GM23338 (cell line): ENCODE data around the gene APOL2. TPM values are rescaled to one million over a fixed set of nuclear protein-coding genes. Genes with fewer than 3 reads are reported as not detected.
"Not testable (repeated sequence)": the region's sequence is repeated elsewhere in the genome, so short reads cannot be mapped to it uniquely, and the experiment has no call there.

ENCODE experiments used
- ATAC-seq: fragments of 200-7000 bp; cut with Tn5 transposase; 3 replicates; pipeline ENCODE4 v1.9.1; 2020
- DNase-seq: peaks from one replicate; pipeline ENCODE4 v3.0.0-alpha.2; 2015; ENCODE audit warnings: low spot score
- H2AFZ ChIP-seq: fragments of 200-600 bp; sonication (generic); 2 replicates; pipeline ENCODE4 v1.8.0; 2016; ENCODE audit warnings: antibody characterized with exemption, mild to moderate bottlenecking, moderate library complexity
- H3F3A ChIP-seq: fragments of 200-600 bp; sonication (generic); replicated peaks from 2 replicates; pipeline ENCODE4 v1.8.0; 2017; ENCODE audit warnings: antibody characterized with exemption, mixed run types, low read depth
- H3K27ac ChIP-seq: fragments of 200-600 bp; sonication (generic); 2 replicates; pipeline ENCODE4 v1.6.1; 2016; ENCODE audit warnings: low read depth
- H3K27me3 ChIP-seq: fragments of 200-600 bp; sonication (generic); 2 replicates; pipeline ENCODE4 v1.8.0; 2016; ENCODE audit warnings: mild to moderate bottlenecking, mixed run types, moderate library complexity; ENCODE audit not compliant: insufficient read depth
- H3K36me3 ChIP-seq: fragments of 200-600 bp; sonication (generic); 2 replicates; pipeline ENCODE4 v1.8.0; 2016; ENCODE audit warnings: mild to moderate bottlenecking; ENCODE audit not compliant: insufficient read depth
- H3K4me1 ChIP-seq: fragments of 200-600 bp; sonication (generic); 2 replicates; pipeline ENCODE4 v1.8.0; 2016; ENCODE audit warnings: mild to moderate bottlenecking, moderate library complexity; ENCODE audit not compliant: insufficient read depth
- H3K4me2 ChIP-seq: fragments of 200-600 bp; sonication (generic); 2 replicates; pipeline ENCODE4 v1.7.1; 2017; ENCODE audit warnings: mixed run types
- H3K4me3 ChIP-seq: fragments of 200-600 bp; sonication (generic); 2 replicates; pipeline ENCODE4 v1.6.1; 2016; ENCODE audit warnings: mixed run types
- H3K79me2 ChIP-seq: fragments of 200-600 bp; sonication (generic); replicated peaks from 2 replicates; pipeline ENCODE4 v1.8.0; 2017; ENCODE audit warnings: mild to moderate bottlenecking; ENCODE audit not compliant: insufficient read depth
- H3K9me2 ChIP-seq: fragments of 200-600 bp; sonication (generic); 2 replicates; pipeline ENCODE4 v1.8.0; 2017; ENCODE audit not compliant: insufficient read depth
- H4K20me1 ChIP-seq: fragments of 200-600 bp; sonication (generic); replicated peaks from 2 replicates; pipeline ENCODE4 v1.8.0; 2017; ENCODE audit warnings: mild to moderate bottlenecking; ENCODE audit not compliant: insufficient read depth
- H3K27ac Mint-ChIP-seq: 2 replicates; pipeline ENCODE4 v1.8.0; 2020; ENCODE audit warnings: inconsistent platforms, mild to moderate bottlenecking, moderate library complexity, mixed read lengths
- H3K27me3 Mint-ChIP-seq: 3 replicates; pipeline ENCODE4 v1.8.0; 2022; ENCODE audit warnings: low read depth, mild to moderate bottlenecking, moderate library complexity, mixed read lengths, inconsistent platforms; ENCODE audit not compliant: insufficient read depth, poor library complexity
- H3K36me3 Mint-ChIP-seq: 3 replicates; pipeline ENCODE4 v1.8.0; 2021; ENCODE audit warnings: low read depth, mild to moderate bottlenecking, inconsistent platforms, moderate library complexity, mixed read lengths
- H3K4me1 Mint-ChIP-seq: 3 replicates; pipeline ENCODE4 v1.8.0; 2020; ENCODE audit warnings: mild to moderate bottlenecking, inconsistent platforms, mixed read lengths
- H3K4me3 Mint-ChIP-seq: 3 replicates; pipeline ENCODE4 v1.8.0; 2021; ENCODE audit warnings: moderate library complexity, mild to moderate bottlenecking, inconsistent platforms, mixed read lengths
- H3K9me3 Mint-ChIP-seq: 3 replicates; pipeline ENCODE4 v1.8.0; 2020; ENCODE audit warnings: moderate library complexity, mild to moderate bottlenecking, inconsistent platforms, mixed read lengths
- ZNF462 ChIP-seq: fragments of 250-450 bp; sonication (Bioruptor Pico); IDR thresholded peaks from 2 replicates; pipeline ENCODE4 v1.5.0; 2020; ENCODE audit warnings: mild to moderate bottlenecking, moderate library complexity
- polyA plus RNA-seq: library from polyadenylated mRNA; unstranded; fragments of >200 nt; fragmentation: Nextera tagmentation; extraction: Ambion mirVana; gene quantifications from 2 replicates; pipeline ENCODE4 v1.2.1, GENCODE V29; 2016
- total RNA-seq: library from RNA; depleted of rRNA; stranded (reverse); fragments of >200 nt; shearing (Covaris generic); gene quantifications from 2 replicates; pipeline ENCODE4 v1.2.3, GENCODE V29; 2014

The APOL2 gene
- total and polyA plus RNA-seq, 2 experiments from 2014 or later: 5.5 to 10.4 TPM

GRCh38 chr22:36251979-36252608 lies 12.8 kb upstream of the APOL2 start:
- not testable (repeated sequence) for H3K4me1 Mint-ChIP-seq, H3K27me3 Mint-ChIP-seq, ATAC-seq

GRCh38 chr22:36250292-36250960 lies 11.1 kb upstream of the APOL2 start:
- peak overlapping the region; percentile 92 for H2AFZ ChIP-seq
- not testable (repeated sequence) for H3K27ac ChIP-seq, H3K79me2 ChIP-seq, H3K4me3 ChIP-seq, H3K27ac Mint-ChIP-seq, H3F3A ChIP-seq, H3K4me3 Mint-ChIP-seq, ATAC-seq, H3K27me3 Mint-ChIP-seq, H3K9me2 ChIP-seq, H3K4me2 ChIP-seq, H3K27me3 ChIP-seq, H3K36me3 ChIP-seq, DNase-seq, H3K36me3 Mint-ChIP-seq, H4K20me1 ChIP-seq, H3K4me1 Mint-ChIP-seq, H3K4me1 ChIP-seq
- H3K9me3 Mint-ChIP-seq: peaks cover 26% of the 10 kb centered on the region

More at GRCh38 chr22:36251979-36252608, 12.8 kb upstream of the APOL2 start:
- not testable (repeated sequence) for H2AFZ ChIP-seq, H3K27ac Mint-ChIP-seq, H3K4me3 ChIP-seq, H3K36me3 ChIP-seq, H3K4me2 ChIP-seq, H4K20me1 ChIP-seq, H3K79me2 ChIP-seq, H3K27me3 ChIP-seq, H3F3A ChIP-seq, H3K4me1 ChIP-seq, DNase-seq, H3K27ac ChIP-seq, H3K36me3 Mint-ChIP-seq, H3K9me2 ChIP-seq, H3K4me3 Mint-ChIP-seq
- H3K9me3 Mint-ChIP-seq: peaks cover 22% of the 10 kb centered on the region

GRCh38 chr22:36249160-36249559 lies 9.8 kb upstream of the APOL2 start:
- ATAC-seq (no peak), DNase-seq (no peak)
- Histone ChIP-seq H3K27me3 (no peaks in the 10 kb centered on the region), H2AFZ (no peak overlapping the region), H4K20me1 (no peaks in the 10 kb centered on the region), H3K27ac (no peak overlapping the region), H3K4me1 (0 out of 2 replicates have a peak, but pooled peaks cover 6% of the 10 kb centered on the region), H3K4me2 (no peak overlapping the region), H3K9me2 (no peaks in the 10 kb centered on the region; the same call in none of the 2 replicates), H3K36me3 (no peaks in the 10 kb centered on the region), H3K4me3 (no peak overlapping the region), H3F3A (no peaks in the 10 kb centered on the region), H3K79me2 (no peaks in the 10 kb centered on the region)
- no peak for TF ChIP-seq ZNF462 (CRISPR knock-in tag)
- no peak overlapping the region for H3K27ac Mint-ChIP-seq
- H3K9me3 Mint-ChIP-seq: peaks cover 26% of the 10 kb centered on the region
- peaks cover 6% of the 10 kb centered on the region; the same call in 1 of the 3 replicates for H3K36me3 Mint-ChIP-seq
- no peak overlapping the region for H3K4me3 Mint-ChIP-seq
- peaks cover 7% of the 10 kb centered on the region for H3K27me3 Mint-ChIP-seq
- peaks cover 8% of the 10 kb centered on the region; the same call in 2 of the 3 replicates for H3K4me1 Mint-ChIP-seq
